Peyer's patch (tissue), 4 donors: ENCODE measurements around the gene CAMSAP1.
"Not testable (repeated sequence)": the region's sequence is repeated elsewhere in the genome, so short reads cannot be mapped to it uniquely, and the experiment has no call there.

Experiments
- CTCF ChIP-seq, 6 experiments: fragments of 450-650 bp in 4 of 6; fragments of 200-600 bp in 2 of 6; sonication (generic) in 1 of 6; IDR thresholded peaks; one replicate each; pipeline ENCODE4 v1.5.1; 2017 to 2019; ENCODE audit warnings: antibody characterized with exemption in 6 of 6, mild to moderate bottlenecking in 3 of 6, moderate library complexity in 1 of 6
- POLR2A ChIP-seq, 2 donors: fragments of 450-650 bp; IDR thresholded peaks; one replicate each; pipeline ENCODE4 v1.5.1; 2017; ENCODE audit warnings: antibody characterized with exemption in 2 of 2, mild to moderate bottlenecking in 2 of 2, moderate library complexity in 2 of 2

- TF ChIP-seq CTCF, POLR2A (IDR thresholded peaks at IDR 0.05): not testable (repeated sequence)
Measured at GRCh38 chr9:135892327-135892726, 15.0 kb downstream of the CAMSAP1 start.
